Muscle of arm (tissue), 14 donors: ENCODE measurements around the gene RBBP8. TPM values are rescaled to one million over a fixed set of nuclear protein-coding genes. Genes with fewer than 3 reads are reported as not detected.
A peak's percentile ranks its signal among the peaks of the same experiment; 100 is the strongest.
"Not testable (repeated sequence)": the region's sequence is repeated elsewhere in the genome, so short reads cannot be mapped to it uniquely, and the experiment has no call there.

Experiments
- DNase-seq: peaks from one replicate; pipeline ENCODE4 v3.0.0-alpha.2; 2013
- long read RNA-seq, 11 donors: transcript quantifications; one replicate each; lab custom pipeline, GENCODE V29; 2026
- polyA plus RNA-seq, 12 donors: library from polyadenylated mRNA; unstranded; fragments of 120-200 nt; gene quantifications; one replicate each; pipeline ENCODE4 v1.2.1, GENCODE V29; 2013; ENCODE audit not compliant: insufficient read length in 12 of 12

The RBBP8 gene
- 10 to 100 TPM in 11 of 12 donors, not detected in 1; 10.3 to 44.2 (median 11.9) TPM for polyA plus RNA-seq
- long read RNA-seq, donor 1, partial matches to known transcripts = 0 of 1 reads
- long read RNA-seq, donor 1, other reads (novel, unspliced or antisense) = 0 of 1 reads
- long read RNA-seq, donor 2 = 0 reads
- long read RNA-seq, donor 3 = 0 reads
- long read RNA-seq, donor 4 = 0 reads
- long read RNA-seq, donor 5 = 0 reads
- long read RNA-seq, donor 6, partial matches to known transcripts = 0 of 1 reads
- long read RNA-seq, donor 6, other reads (novel, unspliced or antisense) = 0 of 1 reads
- long read RNA-seq, donor 7 = 0 reads
- long read RNA-seq, donor 8, partial matches to known transcripts = 0 of 2 reads
- long read RNA-seq, donor 8, other reads (novel, unspliced or antisense) = 0 of 2 reads
- long read RNA-seq, donor 9 = 0 reads
- long read RNA-seq, donor 10 = 0 reads
- long read RNA-seq, donor 11 = 0 reads

DNA sequence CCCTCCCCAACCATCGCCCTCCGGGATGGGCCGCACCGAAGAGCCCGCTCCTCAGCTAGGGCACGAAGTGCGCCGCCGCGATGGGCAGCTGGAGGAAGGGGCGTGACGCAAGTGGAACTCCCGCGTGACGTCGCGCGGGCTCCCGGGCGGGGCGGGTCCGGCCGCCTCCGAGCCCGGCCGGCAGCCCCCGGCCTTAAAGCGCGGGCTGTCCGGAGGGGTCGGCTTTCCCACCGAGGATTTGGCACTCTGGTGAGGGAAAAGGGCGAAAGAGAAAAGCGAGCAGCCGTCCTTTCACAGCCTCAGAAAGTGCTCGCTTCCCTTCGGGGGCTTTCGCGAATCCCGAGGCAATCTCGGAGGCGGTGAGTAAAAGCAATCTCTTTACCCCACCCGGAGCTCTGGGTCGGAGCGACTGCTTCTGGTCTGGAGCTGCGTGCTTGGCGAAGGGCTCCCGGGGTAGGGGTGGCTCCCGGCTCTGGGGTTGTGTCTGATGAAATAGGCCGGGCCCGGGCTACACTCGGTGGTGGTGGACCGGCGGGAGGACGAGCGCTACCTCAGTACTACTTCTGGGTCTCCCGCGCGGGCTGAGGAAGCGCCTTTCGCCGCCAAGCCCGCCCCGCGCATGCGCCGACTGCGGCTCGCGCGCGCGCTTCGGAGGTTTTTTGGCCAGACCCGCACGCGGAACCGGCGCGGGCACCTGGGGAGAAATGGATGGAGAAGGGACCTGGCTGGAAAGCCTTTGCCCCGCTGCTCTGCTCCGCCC, at the start of gene RBBP8:
TSS of gene RBBP8 (plus strand) at position 123 of the 760 bp plus-strand sequence. CDS start 3,524 bp downstream, outside the sequence.
- DNase-seq = peak; percentile 90

DNA sequence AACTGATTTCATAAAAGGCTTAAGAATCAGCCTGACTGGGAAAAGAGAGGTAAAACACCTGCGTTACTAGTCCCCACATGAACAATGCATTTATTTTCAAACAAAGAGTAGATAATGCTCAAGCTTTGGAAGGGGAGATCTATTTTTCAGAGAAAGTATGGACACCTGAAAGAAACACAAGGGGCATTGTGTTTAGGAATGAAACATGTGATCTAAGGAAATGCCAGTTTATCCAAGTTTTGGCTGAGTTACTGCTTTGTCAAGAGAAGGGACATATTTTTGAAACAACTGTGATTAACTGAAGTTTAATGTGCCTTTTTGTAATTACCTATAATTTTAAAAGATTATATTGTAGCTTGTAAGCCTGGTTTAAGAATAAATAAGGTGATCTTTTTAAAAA, 49.3 kb upstream of the RBBP8 start:
- no peak for DNase-seq

DNA sequence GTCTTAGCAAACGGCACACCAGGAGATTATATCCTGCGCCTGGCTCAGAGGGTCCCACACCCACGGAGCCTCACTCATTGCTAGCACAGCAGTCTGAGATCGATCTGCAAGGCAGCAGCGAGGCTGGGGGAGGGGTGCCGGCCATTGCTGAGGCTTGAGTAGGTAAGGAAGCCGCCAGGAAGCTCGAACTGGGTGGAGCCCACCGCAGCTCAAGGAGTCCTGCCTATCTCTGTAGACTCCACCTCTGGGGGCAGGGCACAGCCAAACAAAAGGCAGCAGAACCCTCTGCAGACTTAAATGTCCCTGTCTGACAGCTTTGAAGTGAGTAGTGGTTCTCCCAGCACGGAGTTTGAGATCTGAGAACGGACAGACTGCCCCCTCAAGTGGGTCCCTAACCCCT, 47.4 kb upstream of the RBBP8 start:
- not testable (repeated sequence) for DNase-seq

DNA sequence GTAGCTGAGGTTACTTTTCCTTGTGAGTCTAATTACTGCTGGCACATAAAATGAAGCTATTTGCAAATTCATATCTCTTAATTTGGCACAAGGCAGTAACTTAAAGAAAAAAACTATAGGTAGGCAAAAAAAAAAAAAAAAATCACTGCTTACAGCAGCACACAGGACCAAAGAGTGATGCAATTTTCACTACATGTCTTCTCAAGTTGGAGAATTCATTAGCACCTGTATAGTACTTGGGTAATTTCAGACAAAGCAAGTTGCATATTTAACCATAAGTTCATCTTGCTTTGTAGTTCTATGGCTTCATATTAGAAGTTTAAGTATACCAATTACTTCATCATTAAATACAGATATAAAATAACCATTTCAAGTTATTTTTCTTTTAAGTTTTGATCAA, 33.7 kb upstream of the RBBP8 start:
- DNase-seq = no peak

DNA sequence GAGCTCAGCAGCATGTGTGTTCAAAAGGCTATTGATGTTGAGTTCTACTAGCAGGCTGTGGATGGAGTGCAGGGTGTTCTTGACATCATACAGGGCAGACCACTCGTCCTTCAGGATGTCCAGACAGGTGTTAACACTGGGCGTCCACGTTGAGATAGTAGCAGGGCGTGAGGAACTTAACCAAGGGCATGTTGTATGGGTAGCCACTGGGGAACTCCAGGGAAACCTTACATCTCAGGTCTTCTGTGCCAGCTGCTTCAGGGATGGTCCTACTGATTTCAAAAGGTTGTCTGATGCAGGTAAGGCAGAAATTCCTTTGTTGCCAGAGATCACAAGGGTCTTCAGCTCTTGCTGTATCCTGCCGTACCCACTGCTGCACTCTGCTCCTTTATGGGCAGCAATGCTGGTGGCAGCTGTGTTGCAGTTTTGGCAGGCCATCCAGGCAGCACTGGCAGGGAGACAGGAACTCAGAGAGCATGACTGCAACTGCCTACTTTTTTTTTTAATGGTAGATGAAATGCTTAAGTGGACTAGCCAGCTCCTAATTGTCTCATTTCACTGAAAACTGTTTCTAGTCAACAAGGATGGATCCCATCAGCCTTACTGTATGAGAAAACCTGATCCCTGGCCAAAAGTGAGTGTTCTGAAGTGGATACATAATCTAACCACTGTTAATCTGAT, 32.4 kb upstream of the RBBP8 start:
- DNase-seq = peak; percentile 8

DNA sequence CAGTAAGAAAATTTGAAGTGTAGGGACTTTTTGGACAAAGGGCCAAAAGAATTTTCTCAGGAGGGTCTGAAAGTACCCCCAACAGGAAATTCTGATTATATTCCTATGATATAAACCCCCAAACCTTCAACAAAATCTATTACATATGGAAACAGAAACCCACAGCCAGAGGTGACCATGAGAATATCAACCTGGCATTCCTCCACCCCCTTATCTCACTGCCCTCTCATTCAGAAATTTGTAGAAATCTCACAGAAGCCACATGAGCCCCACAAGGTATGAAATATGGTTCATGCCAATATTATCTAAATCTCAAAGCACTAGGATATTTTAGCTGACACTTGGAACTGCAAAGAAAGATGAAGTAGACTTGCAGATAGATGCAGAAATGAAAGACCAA, 31.0 kb upstream of the RBBP8 start:
- no peak for DNase-seq

DNA sequence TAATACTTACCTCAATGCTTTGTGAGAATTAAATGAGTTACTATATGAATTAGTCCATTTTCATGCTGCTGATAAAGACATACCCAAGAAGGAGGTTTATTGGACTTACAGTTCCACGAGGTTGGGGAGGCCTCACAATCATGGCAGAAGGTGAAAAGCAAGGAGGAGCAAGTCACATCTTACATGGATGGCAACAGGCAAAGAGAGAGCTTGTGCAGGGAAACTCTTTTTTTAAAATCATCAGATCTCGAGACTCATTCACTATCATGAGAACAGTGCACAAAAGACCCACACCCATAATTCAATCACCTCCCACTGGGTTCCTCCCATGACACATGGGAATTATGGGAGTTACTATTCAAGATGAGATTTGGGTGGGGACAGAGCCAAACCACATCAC, 29.9 kb upstream of the RBBP8 start:
- DNase-seq = not testable (repeated sequence)

DNA sequence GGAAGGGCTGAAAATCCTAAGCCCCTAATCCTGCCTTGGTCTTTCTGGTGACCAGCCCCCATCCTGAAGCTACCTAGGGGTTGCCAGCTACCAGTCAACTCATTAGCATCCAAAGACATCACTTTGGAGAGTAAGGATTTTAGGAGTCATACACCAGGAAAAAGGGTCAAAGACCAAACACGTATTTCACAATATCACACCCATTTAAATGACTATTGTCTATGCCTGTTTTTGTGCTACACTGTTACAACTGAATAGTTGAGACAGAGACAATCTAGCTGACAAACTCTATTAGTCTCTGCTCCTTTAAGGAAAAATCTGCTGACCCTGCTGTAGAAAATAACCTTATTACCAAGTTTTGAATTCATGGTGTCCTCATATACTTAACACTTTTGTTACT, 21.0 kb upstream of the RBBP8 start:
- no peak for DNase-seq

DNA sequence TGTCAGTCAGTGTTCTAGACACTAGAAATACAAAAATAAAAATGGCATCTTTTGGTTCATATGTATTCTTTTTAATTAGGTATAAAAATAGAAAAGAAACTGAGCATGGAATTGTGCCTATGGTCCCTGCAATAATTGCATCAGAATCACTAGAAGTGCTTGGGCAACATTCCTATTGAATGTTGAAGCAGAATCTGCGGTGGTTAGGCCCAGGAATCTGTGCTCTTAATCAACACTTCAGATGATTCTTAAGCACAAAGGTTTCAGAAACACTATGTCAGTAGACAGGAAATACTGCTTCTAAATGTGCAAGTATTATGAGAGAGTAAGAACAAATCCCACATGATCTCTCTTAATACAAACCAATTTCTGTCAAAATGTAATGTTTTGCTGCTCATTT, 20.3 kb upstream of the RBBP8 start:
- no peak for DNase-seq

DNA sequence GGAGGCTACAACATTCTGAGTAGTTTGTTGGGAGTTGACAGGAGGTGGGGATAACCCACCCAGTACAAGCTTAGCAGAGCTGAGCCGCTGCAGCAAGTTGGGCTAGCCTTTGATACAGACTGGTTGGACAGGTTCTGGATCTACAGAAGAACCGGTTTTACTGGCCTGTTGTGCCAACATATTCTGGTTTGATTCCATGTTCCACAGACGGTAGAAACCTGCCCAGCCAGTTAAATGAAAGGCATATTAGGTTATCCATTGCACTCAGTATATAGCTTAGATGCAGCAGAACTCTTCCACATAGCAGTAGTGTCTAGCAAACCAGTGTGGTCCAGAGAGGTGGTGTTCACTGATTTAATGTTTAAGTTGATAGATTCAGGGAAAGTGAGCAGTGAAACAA, 19.3 kb upstream of the RBBP8 start:
- DNase-seq = no peak

DNA sequence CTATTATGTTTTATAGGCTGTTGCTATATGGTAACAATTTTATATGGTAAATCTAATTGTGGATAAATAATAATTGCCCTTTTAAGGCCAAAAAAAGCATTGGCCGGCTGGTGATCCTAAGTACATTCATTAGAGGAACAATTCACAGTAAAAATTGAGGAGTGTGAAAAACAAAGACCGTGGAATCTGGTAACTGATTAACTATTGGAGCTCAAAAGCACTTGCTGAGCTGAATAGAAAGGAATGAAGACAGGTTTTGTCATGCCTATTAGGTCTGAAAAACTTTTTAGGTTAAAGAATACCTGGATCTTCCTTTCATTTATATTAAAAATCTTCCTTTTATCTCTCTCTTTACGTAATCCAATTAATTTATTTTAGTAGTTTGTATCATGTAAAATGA, 18.5 kb upstream of the RBBP8 start:
- no peak for DNase-seq

DNA sequence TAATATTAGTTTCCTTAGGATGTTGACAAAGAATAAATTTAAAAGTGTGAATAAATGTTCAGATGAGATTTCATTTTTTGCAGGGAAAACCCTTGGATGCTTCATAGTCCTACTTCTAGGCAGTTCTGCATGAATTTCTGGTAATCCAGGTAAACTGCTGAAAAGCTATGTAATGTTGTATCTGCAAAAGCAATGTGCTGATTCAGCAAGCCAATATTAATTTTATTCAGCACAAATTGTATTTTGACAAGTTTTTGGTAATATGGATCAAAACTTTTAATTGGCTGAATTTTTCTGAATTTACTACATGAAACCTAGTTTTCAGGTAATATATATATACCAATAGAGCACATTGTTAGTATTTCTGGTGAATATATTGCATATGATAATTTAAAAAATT, 17.8 kb upstream of the RBBP8 start:
- no peak for DNase-seq

DNA sequence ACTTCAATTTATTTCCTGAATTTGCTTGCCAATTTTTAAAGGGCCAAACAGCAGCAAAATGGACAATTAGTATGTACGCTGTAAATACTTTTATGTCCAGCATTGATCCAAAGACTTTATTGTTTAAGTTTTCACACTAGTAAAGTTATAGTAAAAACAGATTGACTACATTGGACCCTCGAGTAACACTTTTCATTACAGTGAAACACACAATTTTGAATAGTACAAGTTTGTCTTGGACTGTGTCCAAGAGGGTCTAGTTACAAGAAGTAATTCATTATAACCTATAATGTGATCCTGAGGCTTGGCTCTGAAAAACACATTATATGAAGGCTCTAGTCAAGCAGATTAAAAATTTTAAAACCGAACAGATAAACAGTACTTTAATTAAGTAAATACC, 11.4 kb upstream of the RBBP8 start:
- DNase-seq = no peak

DNA sequence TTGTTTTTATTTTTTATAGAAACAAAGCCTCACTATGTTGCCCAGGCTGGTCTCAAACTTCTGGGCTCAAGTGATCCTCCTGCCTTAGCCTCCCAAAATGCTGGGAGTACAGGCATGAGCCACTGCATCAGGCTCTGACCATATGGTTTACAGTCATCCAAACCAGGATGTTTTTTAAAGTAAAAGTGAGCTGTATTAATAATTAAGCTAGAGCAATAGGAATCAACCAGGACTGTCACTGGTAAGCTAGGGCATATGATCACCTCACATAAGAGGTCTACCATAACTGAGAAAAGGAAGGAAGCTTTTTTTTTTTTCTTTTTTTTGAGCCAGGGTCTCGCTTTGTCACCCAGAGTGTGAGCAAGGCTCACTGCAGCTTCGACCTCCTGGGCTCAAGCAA, 8.5 kb upstream of the RBBP8 start:
- DNase-seq = no peak

DNA sequence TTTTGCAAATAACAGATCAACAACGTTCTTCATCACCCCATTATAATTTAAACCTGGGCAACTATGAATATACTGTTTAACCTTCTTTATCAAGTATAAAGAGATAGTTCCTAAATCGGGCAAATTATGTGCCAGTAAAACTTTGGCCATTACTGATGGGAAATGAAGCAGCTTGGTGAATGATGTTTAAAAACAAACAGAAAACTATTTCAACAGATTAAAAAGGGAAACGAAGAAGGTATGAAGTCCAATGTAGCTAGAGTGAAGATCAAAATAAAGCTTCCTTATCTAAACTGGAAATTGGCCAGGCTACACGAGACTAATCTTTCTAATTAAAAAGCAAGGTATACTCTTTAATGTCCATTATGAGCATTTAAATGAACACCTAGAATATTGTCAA, 6.7 kb upstream of the RBBP8 start:
- DNase-seq = no peak

DNA sequence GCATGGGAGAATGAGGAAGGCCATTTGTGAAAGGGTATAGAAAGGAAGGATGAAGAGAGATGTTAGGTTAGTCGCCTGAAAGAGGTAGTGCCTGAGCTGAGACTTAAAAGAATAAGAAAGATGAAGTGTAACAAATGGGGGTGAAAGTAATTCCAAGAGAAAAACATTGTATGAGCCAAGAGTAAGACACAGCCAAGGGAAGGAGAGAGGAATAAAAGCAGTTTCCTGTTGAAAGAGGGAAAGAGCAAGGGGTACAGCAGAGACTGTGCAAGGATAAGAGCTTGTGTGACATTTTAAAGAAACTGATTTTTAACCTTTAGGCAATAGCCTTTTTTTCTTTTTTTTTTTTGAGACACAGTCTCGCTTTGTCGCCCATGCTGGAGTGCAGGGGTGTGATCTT, 4.8 kb upstream of the RBBP8 start:
- no peak for DNase-seq

DNA sequence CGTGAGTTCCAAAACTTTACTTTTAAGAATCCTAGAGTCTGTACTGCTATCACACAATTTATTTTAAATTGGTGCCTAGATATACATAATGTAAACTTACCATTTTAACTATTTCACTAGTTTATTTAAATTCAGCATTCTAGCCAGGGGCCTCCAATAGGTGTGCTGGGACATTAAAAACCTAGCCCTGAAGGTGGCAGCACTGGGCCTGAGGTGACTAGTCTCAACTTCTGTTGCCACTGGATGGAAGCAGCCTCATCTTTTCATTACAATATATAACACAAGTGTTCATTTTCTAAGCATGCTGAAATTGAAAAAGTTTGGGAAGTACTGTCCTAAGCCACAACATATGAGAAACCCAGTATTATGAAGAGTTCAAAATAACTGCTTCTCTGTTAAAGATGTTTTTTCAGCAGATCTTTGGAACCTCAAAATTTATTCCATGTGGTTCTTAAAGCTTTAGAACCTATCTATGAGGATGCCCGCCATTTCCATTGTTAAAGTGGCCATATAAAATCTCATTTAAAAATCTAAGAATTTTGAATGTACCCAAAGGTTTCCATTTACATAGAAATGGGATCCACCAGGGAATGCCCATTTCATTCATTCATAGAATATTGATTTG, 2.9 kb upstream of the RBBP8 start:
- peak; percentile 57 for DNase-seq

DNA sequence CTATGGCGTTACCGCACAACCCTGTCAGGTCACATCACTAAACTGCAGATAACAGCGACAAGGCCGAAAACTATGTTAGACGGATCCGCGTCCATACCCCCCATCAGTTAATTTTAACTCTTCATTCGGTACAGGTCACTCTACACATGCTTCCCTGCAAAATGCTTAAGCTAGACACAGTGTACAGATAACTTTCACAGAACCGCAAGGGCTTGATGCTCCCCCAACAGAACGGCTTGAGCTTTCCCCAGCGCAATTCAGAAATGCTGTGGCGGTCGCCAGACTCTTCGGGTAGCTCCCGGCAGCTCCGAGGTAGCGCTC, 283 bp upstream of the RBBP8 start:
- no peak for DNase-seq

DNA sequence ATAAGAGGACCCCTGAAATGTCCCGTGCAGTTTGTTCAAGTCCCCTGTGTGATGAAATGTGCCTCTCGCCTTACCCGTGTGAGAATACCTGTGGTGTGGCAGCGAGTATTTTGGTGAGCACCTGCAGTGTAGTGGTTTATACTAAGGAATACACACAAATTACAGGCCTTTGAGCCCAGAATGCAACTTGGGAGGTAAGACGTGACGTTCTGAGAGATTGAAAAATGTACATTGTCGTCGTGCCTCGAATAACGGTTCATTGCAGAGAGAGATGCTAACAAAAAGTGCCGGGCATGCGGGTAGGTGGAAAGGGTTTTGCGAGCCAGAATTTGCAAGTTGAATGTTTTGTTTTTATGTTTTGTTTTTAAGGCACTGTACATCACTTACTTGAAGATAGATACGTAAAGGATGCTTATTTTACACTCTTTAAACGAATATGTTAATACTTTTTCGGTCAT, 867 bp downstream of the RBBP8 start:
- no peak for DNase-seq

DNA sequence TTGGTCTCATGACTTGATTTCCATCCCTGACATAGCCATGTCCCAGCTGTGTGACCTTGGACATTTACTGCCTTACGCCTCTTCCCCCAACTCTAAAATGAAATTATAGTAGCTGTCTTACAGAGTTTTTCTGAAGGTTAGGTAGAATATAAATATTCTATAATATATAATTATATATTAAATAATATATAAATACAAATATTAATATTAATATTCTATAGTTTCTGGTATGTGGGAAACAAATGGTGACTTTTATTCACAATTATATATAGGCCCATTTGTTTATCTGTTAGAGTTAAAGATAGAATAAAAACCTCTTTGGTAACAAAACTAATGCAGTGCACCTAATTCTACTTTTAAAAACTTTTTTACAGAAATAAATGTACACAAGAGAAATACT, 1.7 kb downstream of the RBBP8 start:
- no peak for DNase-seq

DNA sequence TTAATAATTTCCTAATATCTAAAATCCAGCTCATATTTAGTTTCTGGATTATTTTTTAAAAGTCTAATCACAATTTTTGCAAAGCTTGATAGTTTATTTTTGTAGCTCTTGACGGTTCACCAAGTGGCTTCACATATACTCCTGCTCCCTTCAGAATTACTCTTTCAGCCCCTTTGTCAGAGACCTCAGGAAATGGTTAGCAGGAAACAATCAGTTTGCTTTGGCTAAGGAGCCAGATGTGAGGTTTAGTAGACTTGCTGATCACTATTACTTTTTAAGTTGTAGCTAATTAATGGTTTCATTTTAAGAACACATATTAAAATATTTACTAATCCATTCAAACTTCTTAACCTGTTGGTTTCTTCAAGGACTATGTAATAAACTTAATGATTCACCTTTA, 2.3 kb downstream of the RBBP8 start:
- no peak for DNase-seq

DNA sequence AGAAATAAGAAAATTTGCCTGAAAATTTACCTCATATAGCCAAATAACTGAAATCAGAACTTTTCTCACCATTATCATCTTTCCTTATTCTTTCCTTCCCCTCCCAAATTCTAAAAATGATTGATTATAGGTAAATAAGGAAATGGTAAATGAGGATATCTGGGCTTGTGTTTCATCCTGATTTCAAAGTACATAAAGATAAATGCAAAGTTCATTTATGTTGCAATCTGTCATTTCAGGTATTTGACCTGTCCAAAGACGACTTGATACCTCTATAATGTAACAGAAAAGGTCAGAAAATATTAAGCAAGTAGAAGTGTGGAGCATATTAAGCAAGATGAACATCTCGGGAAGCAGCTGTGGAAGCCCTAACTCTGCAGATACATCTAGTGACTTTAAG, 3.4 kb downstream of the RBBP8 start:
- DNase-seq = no peak
